ENCODE measurements around the gene BRPF3.
A peak's percentile ranks its signal among the peaks of the same experiment; 100 is the strongest.

Gene BRPF3

GRCh38 chr6:36196113-36196879 is at the start of gene BRPF3:
Gene BRPF3 (plus strand): TSS chr6:36196744. CDS start chr6:36200323, 3,579 bp downstream.
- DNase-seq, result peak; percentile 84 to 85

- no peak for DNase-seq
These were observed 49.2 kb upstream of the BRPF3 start for GRCh38 chr6:36147294-36147693.

- no peak for DNase-seq
These were observed 47.1 kb upstream of the BRPF3 start for GRCh38 chr6:36149476-36149875.

GRCh38 chr6:36150283-36150682 is 46.3 kb upstream of the BRPF3 start:
- DNase-seq, result no peak

GRCh38 chr6:36154286-36154685 is 42.3 kb upstream of the BRPF3 start:
- DNase-seq, result no peak

GRCh38 chr6:36155662-36156061 is 40.9 kb upstream of the BRPF3 start:
- no peak for DNase-seq

- no peak for DNase-seq
These were observed 36.3 kb upstream of the BRPF3 start for GRCh38 chr6:36160147-36160760.

- no peak for DNase-seq
These were observed 27.2 kb upstream of the BRPF3 start for GRCh38 chr6:36169023-36170007.

- no peak for DNase-seq
These were observed 25.8 kb upstream of the BRPF3 start for GRCh38 chr6:36170704-36171103.

GRCh38 chr6:36171573-36171972 is 25.0 kb upstream of the BRPF3 start:
- no peak for DNase-seq

GRCh38 chr6:36177166-36177565 is 19.4 kb upstream of the BRPF3 start:
- DNase-seq, result no peak

- no peak for DNase-seq
These were observed 18.0 kb upstream of the BRPF3 start for GRCh38 chr6:36178544-36178943.

GRCh38 chr6:36180126-36180525 is 16.4 kb upstream of the BRPF3 start:
- DNase-seq, result no peak

GRCh38 chr6:36184311-36184710 is 12.2 kb upstream of the BRPF3 start:
- DNase-seq, result no peak

- DNase-seq, result no peak
These were observed 10.3 kb upstream of the BRPF3 start for GRCh38 chr6:36186199-36186598.

- no peak for DNase-seq
These were observed 9.1 kb upstream of the BRPF3 start for GRCh38 chr6:36187446-36187845.

- DNase-seq, result no peak
These were observed 952 bp upstream of the BRPF3 start for GRCh38 chr6:36195471-36196112.

GRCh38 chr6:36196880-36197548 is 470 bp downstream of the BRPF3 start:
- DNase-seq, result peak; percentile 100

GRCh38 chr6:36197739-36198221 is 1.2 kb downstream of the BRPF3 start:
- DNase-seq, result no peak

GRCh38 chr6:36198986-36199385 is 2.4 kb downstream of the BRPF3 start:
- DNase-seq, result no peak

- DNase-seq, result no peak
These were observed 3.8 kb downstream of the BRPF3 start for GRCh38 chr6:36200154-36200891.
